HG02938 (cell line): ENCODE results near the gene SIT1.

Experiments
- ATAC-seq: cut with Tn5 transposase; IDR thresholded peaks from one replicate; pipeline ENCODE4 v1.9.1; 2021; ENCODE audit warnings: mild to moderate bottlenecking, moderate library complexity; ENCODE audit not compliant: unreplicated experiment

Gene SIT1

GRCh38 chr9:35650341-35651158 is at the start of gene SIT1:
SIT1 (minus strand) TSS chr9:35650931; CDS start chr9:35650853, 78 bp downstream.
- no peak for ATAC-seq

GRCh38 chr9:35700031-35700430 is 49.3 kb upstream of the SIT1 start:
- no peak for ATAC-seq

GRCh38 chr9:35698231-35698630 is 47.5 kb upstream of the SIT1 start:
- ATAC-seq = no peak

- no peak for ATAC-seq
These were observed 46.8 kb upstream of the SIT1 start for GRCh38 chr9:35697486-35697885.

GRCh38 chr9:35696520-35697215 is 45.9 kb upstream of the SIT1 start:
- ATAC-seq = no peak

- no peak for ATAC-seq
These were observed 45.2 kb upstream of the SIT1 start for GRCh38 chr9:35695943-35696401.

GRCh38 chr9:35691757-35692301 is 41.1 kb upstream of the SIT1 start:
- ATAC-seq = no peak

GRCh38 chr9:35691334-35691650 is 40.6 kb upstream of the SIT1 start:
- no peak for ATAC-seq

- ATAC-seq = no peak
These were observed 40.0 kb upstream of the SIT1 start for GRCh38 chr9:35690614-35691333.

- no peak for ATAC-seq
These were observed 39.5 kb upstream of the SIT1 start for GRCh38 chr9:35690294-35690613.

- no peak for ATAC-seq
These were observed 39.0 kb upstream of the SIT1 start, which contains the start of gene TPM2 for GRCh38 chr9:35689542-35690293. TPM2 (minus strand) TSS chr9:35689925; CDS start chr9:35689817, 108 bp downstream.

- ATAC-seq = no peak
These were observed 38.1 kb upstream of the SIT1 start for GRCh38 chr9:35688558-35689541.

GRCh38 chr9:35687972-35688557 is 37.3 kb upstream of the SIT1 start:
- no peak for ATAC-seq

GRCh38 chr9:35687306-35687705 is 36.6 kb upstream of the SIT1 start:
- ATAC-seq = no peak

GRCh38 chr9:35686222-35687203 is 35.8 kb upstream of the SIT1 start:
- ATAC-seq = no peak

- no peak for ATAC-seq
These were observed 34.8 kb upstream of the SIT1 start for GRCh38 chr9:35685506-35685905.

GRCh38 chr9:35684921-35685320 is 34.2 kb upstream of the SIT1 start:
- ATAC-seq = no peak

GRCh38 chr9:35683323-35683722 is 32.6 kb upstream of the SIT1 start:
- no peak for ATAC-seq
